ENCODE data around the gene DCTN4. TPM values are rescaled to one million over a fixed set of nuclear protein-coding genes. Genes with fewer than 3 reads are reported as not detected.

DCTN4 gene
- total and polyA plus RNA-seq, 2 of the 4 experiments (the other 2 are of a cell fraction), result 28.1 to 50.2 TPM

GRCh38 chr5:150694612-150695011 lies 64.2 kb downstream of the DCTN4 start:
- Histone ChIP-seq H4K20me1 (ENCODE audit: insufficient read depth, low read length) (no peaks in the 10 kb centered on the region), H3K4me2 (ENCODE audit: low read depth, low read length) (no peak overlapping the region), H3K27ac (ENCODE audit: insufficient read depth, low read length) (no peak overlapping the region), H2BK5ac (ENCODE audit: low read depth, low read length, poor library complexity, severe bottlenecking) (no peak overlapping the region), H2BK15ac (ENCODE audit: low read depth, low read length) (no peak overlapping the region), H3K9me1 (ENCODE audit: insufficient read depth, low read length) (no peaks in the 10 kb centered on the region), H3K18ac (ENCODE audit: low read depth, low read length) (no peak overlapping the region), H4K8ac (ENCODE audit: low read depth in 2 of 2, low read length in 2 of 2) (no peak overlapping the region), H3K27me3 (ENCODE audit: control insufficient read depth, insufficient read depth, low read length) (no peaks in the 10 kb centered on the region), H4K5ac (ENCODE audit: low read depth, low read length) (no peak overlapping the region), H2AK9ac (replicated peaks; ENCODE audit: low read depth, low read length, poor library complexity) (no peak overlapping the region), H2BK120ac (ENCODE audit: low read depth, low read length) (no peak overlapping the region), H3K9ac (ENCODE audit: low read depth, low read length) (no peak overlapping the region), H2AFZ (replicated peaks; ENCODE audit: low read length, poor library complexity) (no peak overlapping the region), H2BK20ac (ENCODE audit: low read depth, low read length) (no peak overlapping the region), H3K4me3 (ENCODE audit: insufficient read depth, low read depth, low read length) (no peak overlapping the region), H3K9me3 (ENCODE audit: control insufficient read depth, insufficient read depth, low read length) (no peaks in the 10 kb centered on the region), H3K79me1 (ENCODE audit: low read depth in 1 of 2, low read length in 2 of 2) (peaks cover 8 to 20% of the 10 kb centered on the region in 2 experiments; a peak in 3 of 4 replicates), H3K23ac (ENCODE audit: low read depth, low read length) (no peak overlapping the region), H3K36me3 (ENCODE audit: control insufficient read depth, insufficient read depth, low read length) (peaks cover 54% of the 10 kb centered on the region), H3K4ac (ENCODE audit: low read depth, low read length) (no peak overlapping the region), H4K91ac (ENCODE audit: insufficient read depth, low read depth, low read length) (no peak overlapping the region), H3K14ac (replicated peaks; ENCODE audit: low read depth, low read length) (no peak overlapping the region), H3K4me1 (ENCODE audit: control insufficient read depth, insufficient read depth, low read length) (peaks cover 3% of the 10 kb centered on the region), H3K56ac (ENCODE audit: extremely low read depth, insufficient read depth, low read length) (no peak overlapping the region), H2AK5ac (ENCODE audit: low read depth, low read length) (no peak overlapping the region)
- no CpG with 5 or more reads among the region's 3 CpGs for WGBS, 2 experiments (ENCODE audit: extremely low coverage in 2 of 2, insufficient read length in 1 of 2)
- intact Hi-C loops (cut with micrococcal nuclease), result no loop called here
- ATAC-seq (ENCODE audit: low read depth) (no peak), DNase-seq (peak; percentile 54)
- ChIA-PET POLR2A (ENCODE audit: unreplicated experiment) (no interaction called here), CTCF (no interaction called here)
- dilution Hi-C loops (cut with HindIII; ENCODE audit: low sequenced_read_pairs, unreplicated experiment), result no loop called here
- no TSS peak for BruUV-seq (replicated peaks)
- in situ Hi-C loops (cut with MboI; ENCODE audit: low sequenced_read_pairs), result no loop called here
- no peak for TF ChIP-seq RAD21 (IDR thresholded peaks at IDR 0.05; ENCODE audit: low read length)
- TF ChIP-seq MXI1 (IDR thresholded peaks at IDR 0.05; ENCODE audit: borderline replicate concordance, low read depth, low read length), result no peak
- no peak for TF ChIP-seq MAZ (IDR thresholded peaks at IDR 0.05; ENCODE audit: borderline replicate concordance, low read depth, low read length)
- no peak for TF ChIP-seq POLR2A (IDR thresholded peaks at IDR 0.05; ENCODE audit: low read depth, low read length)
- TF ChIP-seq ELK1 (IDR thresholded peaks at IDR 0.05; ENCODE audit: borderline replicate concordance, low read depth, low read length), result no peak
- TF ChIP-seq RCOR1 (IDR thresholded peaks at IDR 0.05; ENCODE audit: insufficient replicate concordance, low read length), result no peak
- no peak for TF ChIP-seq CEBPB (IDR thresholded peaks at IDR 0.05; ENCODE audit: low read depth, low read length)
- TF ChIP-seq NFE2L2 (IDR thresholded peaks at IDR 0.05; ENCODE audit: low read depth, low read length), result no peak
- no peak for TF ChIP-seq MAFK (IDR thresholded peaks at IDR 0.05; ENCODE audit: low read depth, low read length)
- no peak for TF ChIP-seq SMC3 (IDR thresholded peaks at IDR 0.05; ENCODE audit: low read depth, low read length)
- no peak for TF ChIP-seq BHLHE40 (IDR thresholded peaks at IDR 0.05; ENCODE audit: low read depth, low read length)
- no peak for TF ChIP-seq RFX5 (IDR thresholded peaks at IDR 0.05; ENCODE audit: low read depth, low read length)
- TF ChIP-seq FOS (IDR thresholded peaks at IDR 0.05; ENCODE audit: low read depth, low read length), result no peak
- TF ChIP-seq CHD1 (IDR thresholded peaks at IDR 0.05; ENCODE audit: low read depth, low read length), result no peak
- no peak for TF ChIP-seq USF2 (IDR thresholded peaks at IDR 0.05; ENCODE audit: low read depth, low read length)
- TF ChIP-seq CTCF (conservative IDR thresholded peaks at IDR 0.05; ENCODE audit: low read depth, low read length), result no peak

All from IMR-90 (cell line).